Duodenal mucosa (tissue), 2 donors: ENCODE results near the gene PPP6R1.
"Not testable (repeated sequence)": the region's sequence is repeated elsewhere in the genome, so short reads cannot be mapped to it uniquely, and the experiment has no call there.

ENCODE experiments used
- H3K27ac ChIP-seq: one replicate; pipeline ENCODE4 v1.7.0; 2013; ENCODE audit warnings: low read depth, low read length
- H3K27me3 ChIP-seq, 2 donors: one replicate each; pipeline ENCODE4 v1.7.0; 2013; ENCODE audit warnings: low read length in 2 of 2, control low read depth in 1 of 2; ENCODE audit not compliant: insufficient read depth in 2 of 2, control insufficient read depth in 1 of 2
- H3K36me3 ChIP-seq, 2 donors: one replicate each; pipeline ENCODE4 v1.7.0; 2013; ENCODE audit warnings: low read length in 2 of 2, control low read depth in 1 of 2; ENCODE audit not compliant: insufficient read depth in 2 of 2, control insufficient read depth in 1 of 2
- H3K4me1 ChIP-seq, 2 donors: one replicate each; pipeline ENCODE4 v1.7.0; 2013; ENCODE audit warnings: low read length in 2 of 2, control low read depth in 1 of 2; ENCODE audit not compliant: insufficient read depth in 2 of 2, control insufficient read depth in 1 of 2
- H3K4me3 ChIP-seq, 2 donors: one replicate each; pipeline ENCODE4 v1.7.0; 2013; ENCODE audit warnings: low read length in 2 of 2, low read depth in 1 of 2
- H3K9ac ChIP-seq, 2 donors: one replicate each; pipeline ENCODE4 v1.7.0; 2013; ENCODE audit warnings: low read length in 2 of 2, low read depth in 1 of 2
- H3K9me3 ChIP-seq, 2 donors: one replicate each; pipeline ENCODE4 v1.7.0; 2013; ENCODE audit warnings: low read length in 2 of 2, control low read depth in 1 of 2; ENCODE audit not compliant: control insufficient read depth in 1 of 2

PPP6R1 gene

GRCh38 chr19:55208880-55209692 lies 49.7 kb downstream of the PPP6R1 start, which contains the start of gene PTPRH:
Gene PTPRH, minus strand, starts transcription at chr19:55209501. Its CDS starts 68 bp downstream, at chr19:55209433.
- Histone ChIP-seq H3K9me3 (peaks cover 3 to 5% of the 10 kb centered on the region in 2 donors), H3K27me3 (no peaks in the 10 kb centered on the region), H3K9ac (peak within 1 kb of the TSS; percentile 77 to 89), H3K27ac (peak within 1 kb of the TSS; percentile 89), H3K4me1 (peaks cover 9 to 10% of the 10 kb centered on the region in 2 donors), H3K36me3 (peaks cover 9 to 15% of the 10 kb centered on the region in 2 donors), H3K4me3 (peak within 1 kb of the TSS; percentile 66 to 72)

GRCh38 chr19:55206664-55207500 lies 51.9 kb downstream of the PPP6R1 start:
- peak overlapping the region; percentile 89 for H3K27ac ChIP-seq
- H3K9ac ChIP-seq, result peak overlapping the region; percentile 60 to 84
- no peaks in the 10 kb centered on the region for H3K9me3 ChIP-seq
- no peaks in the 10 kb centered on the region for H3K27me3 ChIP-seq
- H3K4me1 ChIP-seq, result peaks cover 9 to 10% of the 10 kb centered on the region in 2 donors
- H3K36me3 ChIP-seq, result peaks cover 10 to 29% of the 10 kb centered on the region in 2 donors
- peak overlapping the region; percentile 70 to 77 for H3K4me3 ChIP-seq

GRCh38 chr19:55202199-55202598 lies 56.6 kb downstream of the PPP6R1 start:
- not testable (repeated sequence) for H3K27me3 ChIP-seq, H3K27ac ChIP-seq, H3K9me3 ChIP-seq, H3K9ac ChIP-seq, H3K4me3 ChIP-seq, H3K4me1 ChIP-seq
- peaks cover 28 to 70% of the 10 kb centered on the region in 2 donors for H3K36me3 ChIP-seq

DNA sequence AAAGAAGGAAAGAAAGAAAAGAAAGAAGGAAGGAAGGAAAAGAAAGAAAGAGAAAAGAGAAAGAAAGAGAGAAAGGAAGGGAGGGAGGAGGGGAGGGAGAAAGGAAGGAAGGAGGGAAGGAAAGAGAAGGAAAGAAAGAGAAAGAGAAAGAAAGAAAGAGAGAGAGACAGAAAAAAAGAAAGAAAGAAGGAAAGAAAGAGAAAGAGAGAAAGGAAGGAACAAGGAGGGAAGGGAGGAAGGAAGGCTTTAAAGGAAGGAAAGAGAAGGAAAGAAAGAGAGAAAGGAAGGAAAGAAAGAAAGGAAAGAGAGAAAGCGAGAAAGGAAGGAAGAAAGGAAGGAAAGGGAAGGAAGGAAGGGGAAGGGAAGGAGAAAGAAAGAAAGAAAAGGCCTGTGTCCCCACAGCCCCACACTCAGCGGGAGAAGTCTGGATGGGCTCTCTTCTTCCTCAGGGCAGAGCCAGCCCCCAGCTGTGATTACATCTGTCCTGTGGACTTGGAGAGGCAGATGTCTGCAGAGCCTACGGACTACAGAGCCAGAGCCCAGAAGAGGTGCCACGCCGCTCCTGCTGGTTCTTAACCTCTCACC lies 59.1 kb downstream of the PPP6R1 start:
- no peak overlapping the region for H3K27ac ChIP-seq
- H3K9me3 ChIP-seq, result no peaks in the 10 kb centered on the region
- H3K4me1 ChIP-seq, result no peaks in the 10 kb centered on the region
- H3K36me3 ChIP-seq, result peaks cover 31 to 71% of the 10 kb centered on the region in 2 donors
- H3K27me3 ChIP-seq, result no peaks in the 10 kb centered on the region
- H3K4me3 ChIP-seq, result no peak overlapping the region
- no peak overlapping the region for H3K9ac ChIP-seq

- peaks cover 32 to 65% of the 10 kb centered on the region in 2 donors for H3K36me3 ChIP-seq
- no peak overlapping the region for H3K9ac ChIP-seq
- no peak overlapping the region for H3K27ac ChIP-seq
- H3K4me3 ChIP-seq, result no peak overlapping the region
- no peaks in the 10 kb centered on the region for H3K27me3 ChIP-seq
- no peaks in the 10 kb centered on the region for H3K9me3 ChIP-seq
- no peaks in the 10 kb centered on the region for H3K4me1 ChIP-seq
Observed at GRCh38 chr19:55198651-55199050, 60.2 kb downstream of the PPP6R1 start.

DNA sequence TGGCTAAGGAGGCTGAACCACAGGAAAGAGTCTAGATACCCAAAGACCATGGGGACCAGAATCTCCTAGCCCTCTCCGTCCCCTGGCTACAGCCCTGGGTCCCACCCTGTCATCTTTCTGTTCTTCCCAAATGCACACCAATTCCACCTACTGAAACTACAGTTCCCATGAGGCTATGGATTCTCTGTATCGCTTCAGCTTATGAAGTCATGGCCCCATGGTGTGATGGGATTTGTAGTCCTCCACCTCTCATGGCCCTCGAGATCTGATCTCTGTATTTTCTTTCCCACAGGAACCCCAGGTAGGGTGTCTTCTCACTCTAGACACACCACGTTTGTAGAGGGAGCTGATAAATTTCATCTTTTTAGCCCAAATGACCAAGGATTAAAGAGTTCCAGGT lies 61.3 kb downstream of the PPP6R1 start:
- Histone ChIP-seq H3K36me3 (peaks cover 32 to 65% of the 10 kb centered on the region in 2 donors), H3K9ac (no peak overlapping the region), H3K9me3 (no peaks in the 10 kb centered on the region), H3K27me3 (no peaks in the 10 kb centered on the region), H3K27ac (no peak overlapping the region), H3K4me1 (no peaks in the 10 kb centered on the region), H3K4me3 (no peak overlapping the region)

GRCh38 chr19:55196803-55197202 lies 62.0 kb downstream of the PPP6R1 start:
- Histone ChIP-seq H3K27me3 (no peaks in the 10 kb centered on the region), H3K4me3 (no peak overlapping the region), H3K9me3 (no peaks in the 10 kb centered on the region), H3K36me3 (peaks cover 30 to 61% of the 10 kb centered on the region in 2 donors), H3K9ac (no peak overlapping the region), H3K27ac (no peak overlapping the region), H3K4me1 (no peaks in the 10 kb centered on the region)

- H3K27ac ChIP-seq, result no peak overlapping the region
- no peaks in the 10 kb centered on the region for H3K27me3 ChIP-seq
- peaks cover 17 to 45% of the 10 kb centered on the region in 2 donors for H3K36me3 ChIP-seq
- no peak overlapping the region for H3K9ac ChIP-seq
- H3K9me3 ChIP-seq, result no peaks in the 10 kb centered on the region
- H3K4me3 ChIP-seq, result no peak overlapping the region
- H3K4me1 ChIP-seq, result no peaks in the 10 kb centered on the region
Observed at GRCh38 chr19:55193481-55193880, 65.3 kb downstream of the PPP6R1 start.

- H3K27ac ChIP-seq, result no peak overlapping the region
- H3K9ac ChIP-seq, result no peak overlapping the region
- H3K9me3 ChIP-seq, result no peaks in the 10 kb centered on the region
- H3K36me3 ChIP-seq, result peaks cover 15 to 36% of the 10 kb centered on the region in 2 donors
- no peak overlapping the region for H3K4me3 ChIP-seq
- H3K27me3 ChIP-seq, result no peaks in the 10 kb centered on the region
- H3K4me1 ChIP-seq, result no peaks in the 10 kb centered on the region
Observed at GRCh38 chr19:55189403-55189835, 69.4 kb downstream of the PPP6R1 start.

DNA sequence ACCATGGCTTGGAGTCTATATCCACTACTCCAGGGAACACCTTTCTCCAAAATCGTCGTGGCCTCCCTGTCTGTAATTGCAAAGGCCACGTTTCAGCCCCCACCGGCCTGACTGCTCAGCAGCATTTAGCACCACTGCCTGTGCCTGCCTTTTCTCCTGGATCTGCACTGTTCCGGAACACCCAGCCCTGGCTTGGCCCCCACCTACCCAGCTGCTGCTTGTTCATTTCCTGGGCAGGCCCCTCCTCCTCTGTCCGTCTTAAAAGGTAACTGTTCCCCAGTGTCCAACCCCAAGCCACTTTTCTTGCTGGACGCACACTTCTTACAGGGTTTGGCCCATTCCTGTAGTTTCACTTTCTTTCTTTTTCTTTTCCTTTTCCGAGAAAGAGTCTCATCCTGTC lies 70.2 kb downstream of the PPP6R1 start:
- H3K36me3 ChIP-seq, result peaks cover 10 to 34% of the 10 kb centered on the region in 2 donors
- no peak overlapping the region for H3K9ac ChIP-seq
- H3K4me1 ChIP-seq, result no peaks in the 10 kb centered on the region
- no peaks in the 10 kb centered on the region for H3K27me3 ChIP-seq
- no peak overlapping the region for H3K4me3 ChIP-seq
- H3K27ac ChIP-seq, result no peak overlapping the region
- no peaks in the 10 kb centered on the region for H3K9me3 ChIP-seq
